ENCODE data around the gene CD9. TPM values are rescaled to one million over a fixed set of nuclear protein-coding genes. Genes with fewer than 3 reads are reported as not detected.
"Not testable (repeated sequence)": the region's sequence is repeated elsewhere in the genome, so short reads cannot be mapped to it uniquely, and the experiment has no call there.

The CD9 gene
- total RNA-seq, 2 experiments from 2014 or later, result 3.8 to 20.4 TPM

GRCh38 chr12:6208130-6208529 lies 7.9 kb downstream of the CD9 start:
- CTCF ChIA-PET, result interaction anchor here (0.8 to 1.6 kb wide), 2 partner anchors 11 to 20 kb away, joined by 4 read pairs; no protein-coding TSS in a partner anchor
- Mint-ChIP-seq H3K27ac (no peak overlapping the region), H3K36me3 (no peaks in the 10 kb centered on the region), H3K27me3 (peaks cover 22% of the 10 kb centered on the region), H3K4me3 (no peak overlapping the region), H3K9me3 (ENCODE audit: low read depth) (no peaks in the 10 kb centered on the region), H3K4me1 (peaks cover 11% of the 10 kb centered on the region)
- DNase-seq (no peak), ATAC-seq (no peak)

GRCh38 chr12:6209428-6209827 lies 9.2 kb downstream of the CD9 start:
- peaks cover 20% of the 10 kb centered on the region for H3K27me3 Mint-ChIP-seq
- CTCF ChIA-PET, result interaction anchor here (1.2 to 1.7 kb wide), 3 partner anchors 12 to 69 kb away, joined by 4 to 6 read pairs (median 4); no protein-coding TSS in a partner anchor
- H3K9me3 Mint-ChIP-seq (ENCODE audit: low read depth); H3K27ac Mint-ChIP-seq; ATAC-seq; H3K36me3 Mint-ChIP-seq; DNase-seq; H3K4me3 Mint-ChIP-seq: not testable (repeated sequence)
- H3K4me1 Mint-ChIP-seq, result peaks cover 11% of the 10 kb centered on the region

DNA sequence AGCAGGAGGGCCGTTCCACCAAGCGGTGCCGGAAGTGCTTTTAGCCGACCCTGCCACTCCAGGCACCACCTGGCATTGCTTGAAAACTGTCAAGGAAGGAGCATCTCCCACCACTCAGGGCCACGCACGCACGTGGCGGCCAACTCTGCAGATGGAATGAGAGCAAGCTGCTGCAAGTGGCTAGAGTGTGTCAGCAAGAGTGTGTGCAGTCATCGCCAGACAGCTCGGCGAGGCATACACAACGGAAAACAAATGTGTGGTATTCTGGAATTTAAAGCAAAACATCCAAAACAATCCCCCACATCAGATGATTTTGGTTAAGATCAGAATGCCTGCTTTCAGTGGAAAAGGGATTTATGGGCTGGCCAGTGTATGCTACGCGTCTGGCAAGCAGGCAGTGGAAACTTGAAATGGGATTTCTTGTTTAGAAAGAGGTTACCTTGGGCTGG lies 11.2 kb downstream of the CD9 start:
- CTCF ChIA-PET, result interaction anchor here (1.3 to 1.5 kb wide), 2 partner anchors 8 to 16 kb away, joined by 3 to 6 read pairs; no protein-coding TSS in a partner anchor

GRCh38 chr12:6212086-6212485 lies 11.9 kb downstream of the CD9 start:
- H3K4me1 Mint-ChIP-seq, result peaks cover 5% of the 10 kb centered on the region
- no peak overlapping the region for H3K27ac Mint-ChIP-seq
- no peak for ATAC-seq
- CTCF ChIA-PET, result interaction anchor here (1.2 to 3.3 kb wide), 4 partner anchors 9 to 67 kb away, joined by 3 to 17 read pairs (median 6); no protein-coding TSS in a partner anchor
- DNase-seq, result no peak
- no peak overlapping the region for H3K4me3 Mint-ChIP-seq
- no peaks in the 10 kb centered on the region for H3K36me3 Mint-ChIP-seq
- no peaks in the 10 kb centered on the region for H3K9me3 Mint-ChIP-seq (ENCODE audit: low read depth)
- H3K27me3 Mint-ChIP-seq, result peaks cover 12% of the 10 kb centered on the region

More for the DNA sequence above, 11.2 kb downstream of the CD9 start:
- ATAC-seq (no peak), DNase-seq (no peak)
- no peak overlapping the region for H3K27ac Mint-ChIP-seq
- no peak overlapping the region for H3K4me3 Mint-ChIP-seq
- H3K36me3 Mint-ChIP-seq, result no peaks in the 10 kb centered on the region
- peaks cover 3% of the 10 kb centered on the region for H3K4me1 Mint-ChIP-seq
- peaks cover 13% of the 10 kb centered on the region for H3K27me3 Mint-ChIP-seq
- no peaks in the 10 kb centered on the region for H3K9me3 Mint-ChIP-seq (ENCODE audit: low read depth)

- DNase-seq, result no peak
- CTCF ChIA-PET, result interaction anchor here (0.8 to 3.3 kb wide), 4 partner anchors 13 to 54 kb away, joined by 3 to 17 read pairs (median 4); no protein-coding TSS in a partner anchor
- Mint-ChIP-seq H3K36me3 (no peaks in the 10 kb centered on the region), H3K27ac (no peak overlapping the region), H3K4me1 (peaks cover 15% of the 10 kb centered on the region), H3K4me3 (no peak overlapping the region), H3K9me3 (ENCODE audit: low read depth) (no peaks in the 10 kb centered on the region), H3K27me3 (peaks cover 8% of the 10 kb centered on the region)
- ATAC-seq, result no peak
Observed at GRCh38 chr12:6213969-6214368, 13.8 kb downstream of the CD9 start.

- H3K4me1 Mint-ChIP-seq, result peaks cover 15% of the 10 kb centered on the region
- CTCF ChIA-PET, result interaction anchor here (3.3 kb wide), 1 partner anchor 19 kb away, joined by 17 read pairs; no protein-coding TSS in a partner anchor
- ATAC-seq (no peak), DNase-seq (no peak)
- no peaks in the 10 kb centered on the region for H3K9me3 Mint-ChIP-seq (ENCODE audit: low read depth)
- no peaks in the 10 kb centered on the region for H3K36me3 Mint-ChIP-seq
- H3K4me3 Mint-ChIP-seq, result no peak overlapping the region
- peaks cover 8% of the 10 kb centered on the region for H3K27me3 Mint-ChIP-seq
- no peak overlapping the region for H3K27ac Mint-ChIP-seq
Observed at GRCh38 chr12:6214633-6215032, 14.4 kb downstream of the CD9 start.

DNA sequence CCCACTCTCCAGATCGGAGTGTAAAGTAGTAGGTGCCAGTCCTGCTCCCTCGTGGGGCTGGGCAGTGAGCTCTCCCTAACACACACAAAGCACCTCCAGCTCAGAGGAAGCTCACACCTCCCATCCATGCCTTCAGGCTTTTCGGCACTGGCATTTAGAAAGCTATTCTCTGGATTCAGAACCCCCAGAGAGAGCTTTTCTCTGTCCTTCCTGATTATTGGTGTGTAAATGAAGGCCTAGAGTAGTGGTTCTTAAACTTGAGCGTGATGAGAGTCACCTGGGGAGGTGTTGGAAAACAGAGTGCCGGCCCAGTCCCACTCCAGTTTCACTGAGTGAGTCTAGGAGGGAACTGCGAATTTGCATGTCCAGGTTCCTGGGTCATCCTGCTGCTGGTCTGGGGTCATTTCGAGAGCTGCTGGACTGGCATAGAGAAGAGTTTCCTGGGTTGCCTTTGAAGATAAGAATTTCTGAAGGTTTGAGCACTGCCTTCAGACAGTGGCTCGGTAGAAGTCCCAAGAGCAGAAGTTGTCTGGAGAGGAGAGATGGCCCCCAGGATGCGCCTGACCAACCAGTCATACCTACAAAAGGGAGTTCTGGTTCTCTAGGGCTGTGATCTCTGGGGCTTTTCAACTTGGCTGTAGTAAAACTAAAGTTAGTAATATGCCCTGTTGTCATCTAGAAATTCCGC lies 15.1 kb downstream of the CD9 start:
- no peaks in the 10 kb centered on the region for H3K9me3 Mint-ChIP-seq (ENCODE audit: low read depth)
- H3K4me3 Mint-ChIP-seq, result no peak overlapping the region
- H3K27ac Mint-ChIP-seq, result no peak overlapping the region
- peaks cover 15% of the 10 kb centered on the region for H3K4me1 Mint-ChIP-seq
- no peak for ATAC-seq
- no peaks in the 10 kb centered on the region for H3K36me3 Mint-ChIP-seq
- CTCF ChIA-PET, result interaction anchor here (0.6 to 3.3 kb wide), 2 partner anchors 19 to 141 kb away, joined by 4 to 17 read pairs; no protein-coding TSS in a partner anchor
- peaks cover 8% of the 10 kb centered on the region for H3K27me3 Mint-ChIP-seq
- no peak for DNase-seq

DNA sequence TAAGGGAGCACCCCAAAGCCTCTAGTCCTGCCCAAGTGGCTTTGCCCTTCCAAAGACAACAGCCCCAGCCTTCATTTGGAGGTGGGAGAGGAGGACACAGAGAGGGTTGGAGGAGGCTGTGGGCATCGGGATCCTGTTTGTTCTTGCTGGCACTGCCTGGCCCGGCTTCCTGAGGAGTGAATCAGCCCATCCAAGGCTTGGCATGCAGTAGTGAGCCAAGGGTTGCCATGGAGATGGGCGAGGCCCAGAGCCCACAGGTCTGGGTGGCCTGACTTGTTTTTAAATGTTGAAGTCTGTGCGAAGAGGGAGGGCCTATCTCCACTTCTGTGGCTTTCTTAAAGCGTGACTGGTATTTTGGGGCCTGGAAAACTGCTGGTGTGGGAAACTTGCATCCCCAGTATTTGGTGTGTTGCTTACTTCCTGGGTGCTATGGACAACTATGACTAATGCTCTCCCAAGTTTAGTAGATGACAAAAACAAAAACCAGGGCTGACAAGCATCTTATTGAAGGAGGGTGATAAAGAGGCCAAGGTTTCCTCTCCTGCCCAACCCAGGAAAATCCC lies 15.8 kb downstream of the CD9 start:
- H3K4me1 Mint-ChIP-seq, result peaks cover 15% of the 10 kb centered on the region
- ATAC-seq, result no peak
- CTCF ChIA-PET, result no interaction called here
- DNase-seq, result no peak
- peaks cover 8% of the 10 kb centered on the region for H3K27me3 Mint-ChIP-seq
- H3K4me3 Mint-ChIP-seq, result no peak overlapping the region
- H3K9me3 Mint-ChIP-seq (ENCODE audit: low read depth), result no peaks in the 10 kb centered on the region
- H3K27ac Mint-ChIP-seq, result no peak overlapping the region
- no peaks in the 10 kb centered on the region for H3K36me3 Mint-ChIP-seq

DNA sequence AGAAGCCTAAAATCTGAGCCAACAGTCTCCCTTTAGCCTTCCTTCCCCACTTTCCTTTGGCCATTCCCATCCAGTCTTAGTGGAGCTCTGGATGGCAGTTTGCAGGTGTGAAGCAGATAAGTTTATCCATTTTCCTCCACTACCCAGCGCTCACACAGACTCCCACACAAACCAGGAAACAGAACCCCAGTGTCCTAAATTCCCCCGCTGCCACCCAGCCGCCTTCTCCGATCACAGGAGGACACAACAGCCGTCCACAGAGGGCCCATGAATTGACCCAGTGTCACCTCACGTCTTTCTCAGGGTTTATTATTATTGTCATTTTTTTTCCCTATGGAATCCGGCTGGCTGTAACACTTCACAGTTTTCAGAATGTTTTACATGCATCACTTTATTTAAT lies 16.4 kb downstream of the CD9 start:
- CTCF ChIA-PET, result interaction anchor here (1.2 kb wide), 1 partner anchor 23 kb away, joined by 3 read pairs; no protein-coding TSS in a partner anchor
- no peaks in the 10 kb centered on the region for H3K9me3 Mint-ChIP-seq (ENCODE audit: low read depth)
- H3K36me3 Mint-ChIP-seq, result no peaks in the 10 kb centered on the region
- peaks cover 8% of the 10 kb centered on the region for H3K27me3 Mint-ChIP-seq
- peaks cover 15% of the 10 kb centered on the region for H3K4me1 Mint-ChIP-seq
- DNase-seq (no peak), ATAC-seq (no peak)
- H3K4me3 Mint-ChIP-seq, result no peak overlapping the region
- no peak overlapping the region for H3K27ac Mint-ChIP-seq

DNA sequence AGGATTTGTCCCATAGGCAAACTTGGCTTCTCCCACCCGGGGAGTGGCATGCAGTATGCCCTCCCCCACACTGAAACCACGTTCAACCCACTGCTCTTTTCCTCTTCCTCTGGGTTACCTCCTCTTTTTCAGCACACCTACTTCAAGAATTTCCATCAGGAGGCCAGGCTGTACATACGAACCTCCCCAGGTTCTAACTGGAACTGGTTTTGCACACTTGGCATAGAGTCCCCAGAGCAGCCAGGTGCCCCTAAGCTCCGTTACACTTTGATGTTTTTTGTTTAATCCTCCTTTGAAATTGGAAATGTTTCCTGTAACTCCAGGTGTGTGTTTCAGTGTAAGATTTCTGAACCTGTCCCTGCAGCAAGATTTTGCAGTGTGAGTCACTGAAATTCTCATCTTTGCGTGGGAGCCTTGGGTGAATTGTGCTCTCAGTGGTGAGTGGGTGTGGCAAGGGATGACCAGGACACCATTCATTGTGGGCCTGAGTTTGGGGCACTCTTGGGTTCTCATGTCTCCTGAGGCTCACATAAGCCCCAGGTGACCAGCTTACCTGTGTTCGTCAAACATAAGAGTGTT lies 18.2 kb downstream of the CD9 start:
- H3K36me3 Mint-ChIP-seq, result no peaks in the 10 kb centered on the region
- H3K9me3 Mint-ChIP-seq (ENCODE audit: low read depth), result no peaks in the 10 kb centered on the region
- H3K4me1 Mint-ChIP-seq, result peaks cover 15% of the 10 kb centered on the region
- CTCF ChIA-PET, result interaction anchor here (0.6 to 1.4 kb wide), 2 partner anchors 60 to 110 kb away, joined by 3 read pairs; no protein-coding TSS in a partner anchor
- DNase-seq, result no peak
- no peak for ATAC-seq
- no peak overlapping the region for H3K4me3 Mint-ChIP-seq
- no peak overlapping the region for H3K27ac Mint-ChIP-seq
- H3K27me3 Mint-ChIP-seq, result peaks cover 3% of the 10 kb centered on the region

GRCh38 chr12:6219980-6220379 lies 19.8 kb downstream of the CD9 start:
- no peak for ATAC-seq
- DNase-seq, result no peak
- H3K9me3 Mint-ChIP-seq (ENCODE audit: low read depth), result no peaks in the 10 kb centered on the region
- CTCF ChIA-PET, result interaction anchor here (1.7 to 1.9 kb wide), 2 partner anchors 23 to 25 kb away, joined by 4 to 8 read pairs; no protein-coding TSS in a partner anchor
- H3K4me3 Mint-ChIP-seq, result no peak overlapping the region
- H3K27me3 Mint-ChIP-seq, result peaks cover 3% of the 10 kb centered on the region
- no peak overlapping the region for H3K27ac Mint-ChIP-seq
- H3K36me3 Mint-ChIP-seq, result no peaks in the 10 kb centered on the region
- peaks cover 15% of the 10 kb centered on the region for H3K4me1 Mint-ChIP-seq

GRCh38 chr12:6221146-6221545 lies 20.9 kb downstream of the CD9 start:
- no peak overlapping the region for H3K27ac Mint-ChIP-seq
- ATAC-seq, result no peak
- no peak overlapping the region for H3K4me3 Mint-ChIP-seq

GRCh38 chr12:6222078-6222654 lies 22.0 kb downstream of the CD9 start:
- CTCF ChIA-PET, result interaction anchor here (0.6 kb wide), 1 partner anchor 56 kb away, joined by 3 read pairs; no protein-coding TSS in a partner anchor
- Mint-ChIP-seq H3K27me3 (peaks cover 4% of the 10 kb centered on the region), H3K4me1 (peaks cover 10% of the 10 kb centered on the region), H3K36me3 (no peaks in the 10 kb centered on the region), H3K4me3 (no peak overlapping the region), H3K27ac (no peak overlapping the region), H3K9me3 (ENCODE audit: low read depth) (no peaks in the 10 kb centered on the region)
- ATAC-seq, result no peak
- DNase-seq, result no peak

More at GRCh38 chr12:6221146-6221545, 20.9 kb downstream of the CD9 start:
- H3K27me3 Mint-ChIP-seq, result no peaks in the 10 kb centered on the region
- no peaks in the 10 kb centered on the region for H3K36me3 Mint-ChIP-seq
- H3K4me1 Mint-ChIP-seq, result peaks cover 15% of the 10 kb centered on the region
- CTCF ChIA-PET, result interaction anchor here (1.7 to 1.9 kb wide), 2 partner anchors 24 to 26 kb away, joined by 4 to 8 read pairs; no protein-coding TSS in a partner anchor
- no peak for DNase-seq
- no peaks in the 10 kb centered on the region for H3K9me3 Mint-ChIP-seq (ENCODE audit: low read depth)

All from activated CD8-positive, alpha-beta memory T cell treated with anti-CD3 and anti-CD28 coated beads, Interleukin-2, amount 10 ng/mL, durations not matched to agents 7 days and 5 days (primary cell).